ENCODE measurements around the gene DUSP3.
A peak's percentile ranks its signal among the peaks of the same experiment; 100 is the strongest.

Gene DUSP3

GRCh38 chr17:43732958-43733357 is 45.8 kb downstream of the DUSP3 start:
- DNase-seq (ENCODE audit: low read depth in 2 of 2) = no peak

- DNase-seq (ENCODE audit: low read depth in 2 of 2) = no peak
Measured at GRCh38 chr17:43728081-43728480, 50.7 kb downstream of the DUSP3 start.

- DNase-seq (ENCODE audit: low read depth in 2 of 2) = no peak
Measured at GRCh38 chr17:43723697-43724359, 54.9 kb downstream of the DUSP3 start.

GRCh38 chr17:43722870-43723665 is 55.7 kb downstream of the DUSP3 start:
- DNase-seq (ENCODE audit: low read depth in 2 of 2) = no peak

GRCh38 chr17:43722269-43722619 is 56.5 kb downstream of the DUSP3 start:
- no peak for DNase-seq (ENCODE audit: low read depth in 2 of 2)

- DNase-seq (ENCODE audit: low read depth in 2 of 2) = no peak
Measured at GRCh38 chr17:43721537-43722268, 57.1 kb downstream of the DUSP3 start.

GRCh38 chr17:43720311-43721060 is 58.3 kb downstream of the DUSP3 start:
- DNase-seq (ENCODE audit: low read depth in 2 of 2) = peak; percentile 34 to 59

GRCh38 chr17:43719578-43719977 is 59.2 kb downstream of the DUSP3 start:
- DNase-seq (ENCODE audit: low read depth in 2 of 2) = no peak

- no peak for DNase-seq (ENCODE audit: low read depth in 2 of 2)
Measured at GRCh38 chr17:43718544-43718943, 60.2 kb downstream of the DUSP3 start.

- DNase-seq (ENCODE audit: low read depth in 2 of 2) = no peak
Measured at GRCh38 chr17:43717913-43718312, 60.9 kb downstream of the DUSP3 start.
